Liver (tissue), 9 donors: ENCODE data around the gene DUSP8. TPM values are rescaled to one million over a fixed set of nuclear protein-coding genes. Genes with fewer than 3 reads are reported as not detected.
"Not testable (repeated sequence)": the region's sequence is repeated elsewhere in the genome, so short reads cannot be mapped to it uniquely, and the experiment has no call there.

Source experiments
- DNase-seq: peaks from one replicate; pipeline ENCODE4 v3.0.0-alpha.2; 2017; ENCODE audit warnings: low spot score
- H3K27ac ChIP-seq, 2 donors: one replicate each; pipeline ENCODE4 v1.7.0; 2013; ENCODE audit warnings: inconsistent platforms in 2 of 2, low read length in 2 of 2, control low read depth in 1 of 2, low read depth in 1 of 2, mild to moderate bottlenecking in 1 of 2
- H3K27me3 ChIP-seq, 4 donors: one replicate each; pipeline versions ENCODE4 v1.6.1 to v1.7.0; 2013; ENCODE audit warnings: low read length in 3 of 4, inconsistent platforms in 1 of 4, mild to moderate bottlenecking in 1 of 4, moderate library complexity in 1 of 4; ENCODE audit not compliant: control insufficient read depth in 4 of 4, insufficient read depth in 4 of 4
- H3K36me3 ChIP-seq, 4 donors: one replicate each; pipeline versions ENCODE4 v1.6.1 to v1.7.0; 2013; ENCODE audit warnings: low read length in 3 of 4, mild to moderate bottlenecking in 3 of 4, low read depth in 1 of 4, moderate library complexity in 1 of 4; ENCODE audit not compliant: control insufficient read depth in 4 of 4, insufficient read depth in 3 of 4
- H3K4me1 ChIP-seq, 4 donors: one replicate each; pipeline versions ENCODE4 v1.6.1 to v1.7.0; 2013; ENCODE audit warnings: low read length in 3 of 4, mild to moderate bottlenecking in 3 of 4, moderate library complexity in 1 of 4; ENCODE audit not compliant: control insufficient read depth in 4 of 4, insufficient read depth in 4 of 4
- H3K4me3 ChIP-seq, 3 donors: one replicate each; pipeline versions ENCODE4 v1.6.1 to v1.7.0; 2013; ENCODE audit warnings: low read length in 3 of 3, control low read depth in 1 of 3, low read depth in 1 of 3, mild to moderate bottlenecking in 1 of 3
- H3K9ac ChIP-seq, 2 donors: one replicate each; pipeline ENCODE4 v1.7.0; 2013; ENCODE audit warnings: low read length in 2 of 2, mild to moderate bottlenecking in 2 of 2, moderate library complexity in 2 of 2, control low read depth in 1 of 2, low read depth in 1 of 2
- H3K9me3 ChIP-seq, 4 donors: one replicate each; pipeline versions ENCODE4 v1.6.1 to v1.7.0; 2013; ENCODE audit warnings: low read length in 3 of 4; ENCODE audit not compliant: control insufficient read depth in 4 of 4
- ATF3 ChIP-seq: IDR thresholded peaks from 2 replicates; pipeline ENCODE4 v1.6.1; 2016; ENCODE audit warnings: antibody characterized with exemption
- FOXA2 ChIP-seq: IDR thresholded peaks from 2 replicates; pipeline ENCODE4 v1.6.1; 2016; ENCODE audit warnings: antibody characterized with exemption
- GABPA ChIP-seq, 2 donors: IDR thresholded peaks in 1 of 2; conservative IDR thresholded peaks in 1 of 2; 2 replicates each; pipeline ENCODE4 v1.6.1; 2016; ENCODE audit warnings: antibody characterized with exemption in 2 of 2, mild to moderate bottlenecking in 1 of 2, moderate library complexity in 1 of 2
- MAX ChIP-seq: IDR thresholded peaks from 2 replicates; pipeline ENCODE4 v1.6.1; 2016; ENCODE audit warnings: antibody characterized with exemption
- NR2F2 ChIP-seq: IDR thresholded peaks from 2 replicates; pipeline ENCODE4 v1.6.1; 2016; ENCODE audit warnings: antibody characterized with exemption
- WGBS: extraction: QIAGEN DNeasy Blood & Tissue Kit; methylation state at CpG from one replicate; pipeline ENCODE4 v1.1.7; 2013; 5-methylcytosine and 5-hydroxymethylcytosine counted together
- polyA plus RNA-seq, 2 donors: library from polyadenylated mRNA; stranded (reverse) in 1 of 2; unstranded in 1 of 2; fragments of 200-250 nt in 1 of 2; fragments of >200 nt in 1 of 2; fragmentation: Nextera tagmentation in 1 of 2; extraction: Ambion mirVana in 1 of 2; gene quantifications; one replicate each; pipeline versions ENCODE4 v1.2.1 to v1.2.3, GENCODE V29; 2013 to 2015
- total RNA-seq, 2 donors: library from RNA; depleted of rRNA; stranded (reverse); fragments of >200 nt; gene quantifications; one replicate each; pipeline ENCODE4 v1.2.3, GENCODE V29; 2014
- TF ChIP-seq, protein P1 (sequence below): IDR thresholded peaks from 2 replicates; pipeline ENCODE4 v1.6.1; 2016; ENCODE audit warnings: antibody characterized with exemption, mild to moderate bottlenecking
- donor health status: healthy.
- donor health status: healthy.
- donor health status: healthy.
- donor health status: healthy.
- donor health status: healthy.

DUSP8 gene
- total and polyA plus RNA-seq, 4 donors: 0.06 to 0.33 (median 0.21) TPM

DNA sequence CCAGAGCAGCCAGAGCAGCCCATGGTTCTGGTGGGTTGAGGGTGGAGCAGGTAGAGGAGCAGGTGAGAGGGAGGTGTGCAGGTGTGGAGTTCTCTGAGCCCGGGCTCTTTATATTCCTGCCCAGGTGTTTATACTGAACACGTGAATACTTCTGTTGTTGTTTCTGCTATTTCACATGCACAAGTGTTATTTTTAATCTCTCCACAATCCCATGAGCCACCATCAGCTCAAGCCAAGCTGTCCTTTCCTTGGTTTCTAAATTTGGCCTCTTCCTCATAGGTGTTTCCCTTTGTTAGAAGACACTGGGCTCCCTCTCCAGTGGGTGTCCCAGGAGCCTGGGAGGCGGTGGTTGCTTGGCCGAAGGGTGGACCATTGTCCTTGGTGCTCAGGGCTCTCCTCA is 36.3 kb upstream of the DUSP8 start, which contains the start of gene KRTAP5-3:
Gene KRTAP5-3, minus strand, starts transcription at position 101 of the 400 bp plus-strand sequence. Its CDS starts 78 bp downstream, at position 23.
- Histone ChIP-seq H3K27ac (no peak within 1 kb of the TSS), H3K9ac (no peak within 1 kb of the TSS), H3K4me1 (no peaks in the 10 kb centered on the region), H3K9me3 (no peaks in the 10 kb centered on the region), H3K36me3 (no peaks in the 10 kb centered on the region), H3K27me3 (peaks cover 0 to 4% (median 0%) of the 10 kb centered on the region in 4 donors), H3K4me3 (no peak within 1 kb of the TSS)
- 77% methylated on average over 4 of the region's 4 CpGs for WGBS
- no peak for TF ChIP-seq FOXA2
- TF ChIP-seq GABPA (IDR thresholded peaks at IDR 0.05 in 1 of 2, conservative IDR thresholded peaks at IDR 0.05 in 1 of 2): no peak
- no peak for TF ChIP-seq MAX
- no peak for TF ChIP-seq ATF3
- TF ChIP-seq, protein P1, sequence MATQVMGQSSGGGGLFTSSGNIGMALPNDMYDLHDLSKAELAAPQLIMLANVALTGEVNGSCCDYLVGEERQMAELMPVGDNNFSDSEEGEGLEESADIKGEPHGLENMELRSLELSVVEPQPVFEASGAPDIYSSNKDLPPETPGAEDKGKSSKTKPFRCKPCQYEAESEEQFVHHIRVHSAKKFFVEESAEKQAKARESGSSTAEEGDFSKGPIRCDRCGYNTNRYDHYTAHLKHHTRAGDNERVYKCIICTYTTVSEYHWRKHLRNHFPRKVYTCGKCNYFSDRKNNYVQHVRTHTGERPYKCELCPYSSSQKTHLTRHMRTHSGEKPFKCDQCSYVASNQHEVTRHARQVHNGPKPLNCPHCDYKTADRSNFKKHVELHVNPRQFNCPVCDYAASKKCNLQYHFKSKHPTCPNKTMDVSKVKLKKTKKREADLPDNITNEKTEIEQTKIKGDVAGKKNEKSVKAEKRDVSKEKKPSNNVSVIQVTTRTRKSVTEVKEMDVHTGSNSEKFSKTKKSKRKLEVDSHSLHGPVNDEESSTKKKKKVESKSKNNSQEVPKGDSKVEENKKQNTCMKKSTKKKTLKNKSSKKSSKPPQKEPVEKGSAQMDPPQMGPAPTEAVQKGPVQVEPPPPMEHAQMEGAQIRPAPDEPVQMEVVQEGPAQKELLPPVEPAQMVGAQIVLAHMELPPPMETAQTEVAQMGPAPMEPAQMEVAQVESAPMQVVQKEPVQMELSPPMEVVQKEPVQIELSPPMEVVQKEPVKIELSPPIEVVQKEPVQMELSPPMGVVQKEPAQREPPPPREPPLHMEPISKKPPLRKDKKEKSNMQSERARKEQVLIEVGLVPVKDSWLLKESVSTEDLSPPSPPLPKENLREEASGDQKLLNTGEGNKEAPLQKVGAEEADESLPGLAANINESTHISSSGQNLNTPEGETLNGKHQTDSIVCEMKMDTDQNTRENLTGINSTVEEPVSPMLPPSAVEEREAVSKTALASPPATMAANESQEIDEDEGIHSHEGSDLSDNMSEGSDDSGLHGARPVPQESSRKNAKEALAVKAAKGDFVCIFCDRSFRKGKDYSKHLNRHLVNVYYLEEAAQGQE: no peak
- no peak for TF ChIP-seq NR2F2
- DNase-seq: no peak

- H3K9ac ChIP-seq, DNase-seq, H3K27ac ChIP-seq, H3K27me3 ChIP-seq, H3K36me3 ChIP-seq, H3K4me3 ChIP-seq, H3K9me3 ChIP-seq, H3K4me1 ChIP-seq: not testable (repeated sequence)
- WGBS: 53% methylated on average over 5 of the region's 5 CpGs
Observed at GRCh38 chr11:1607901-1608300, 35.8 kb upstream of the DUSP8 start.

- 35% methylated on average over 18 of the region's 18 CpGs for WGBS
- not testable (repeated sequence) for H3K27me3 ChIP-seq, DNase-seq
Observed at GRCh38 chr11:1607156-1607845, 35.2 kb upstream of the DUSP8 start.

DNA sequence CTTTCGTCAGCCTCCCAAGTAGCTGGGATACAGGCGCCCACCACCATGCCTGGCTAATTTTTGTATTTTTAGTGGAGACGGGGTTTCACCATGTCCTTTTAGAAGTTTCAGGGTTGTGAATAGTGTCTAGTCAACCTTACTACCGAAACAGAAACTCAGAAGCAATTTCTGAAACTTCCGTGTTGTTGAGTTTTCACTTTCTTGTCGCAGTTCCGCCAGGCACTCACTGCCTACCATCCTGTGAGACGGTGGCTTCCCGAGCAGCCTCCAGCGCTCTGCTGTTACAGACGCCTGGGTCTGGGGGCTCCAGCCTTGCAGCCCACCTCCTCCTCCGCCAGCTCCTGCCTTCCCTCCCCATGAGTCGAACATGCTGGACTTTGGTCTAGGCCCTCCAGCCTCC is 33.9 kb upstream of the DUSP8 start:
- H3K27me3 ChIP-seq, H3K4me3 ChIP-seq, DNase-seq, H3K27ac ChIP-seq, H3K4me1 ChIP-seq, H3K9me3 ChIP-seq, H3K9ac ChIP-seq, H3K36me3 ChIP-seq: not testable (repeated sequence)
- 86% methylated on average over 13 of the region's 13 CpGs for WGBS

More at GRCh38 chr11:1607156-1607845, 35.2 kb upstream of the DUSP8 start:
- not testable (repeated sequence) for H3K36me3 ChIP-seq, H3K9ac ChIP-seq, H3K4me1 ChIP-seq, H3K4me3 ChIP-seq, H3K9me3 ChIP-seq, H3K27ac ChIP-seq
